OCI-LY7 (cell line): ENCODE results near the gene DACT3.

Experiments used
- CTCF ChIP-seq: fragments of 200-600 bp; sonication (generic); conservative IDR thresholded peaks from 2 replicates; pipeline ENCODE4 v1.5.1; 2014; ENCODE audit warnings: mild to moderate bottlenecking, antibody characterized with exemption, low read length, moderate library complexity, mixed read lengths
- EZH2phosphoT487 ChIP-seq: fragments of 200-600 bp; sonication (generic); IDR thresholded peaks from 2 replicates; pipeline ENCODE4 v1.6.1; 2018; ENCODE audit warnings: low read depth, borderline replicate concordance, mild to moderate bottlenecking, mixed run types, antibody characterized with exemption, low read length, moderate library complexity, mixed read lengths

GRCh38 chr19:46603752-46604231 lies 57.2 kb downstream of the DACT3 start:
- TF ChIP-seq CTCF: no peak
- TF ChIP-seq EZH2phosphoT487: no peak
